GM12878 (cell line): ENCODE measurements around the gene DQX1. TPM values are rescaled to one million over a fixed set of nuclear protein-coding genes. Genes with fewer than 3 reads are reported as not detected.

Source experiments
- BCL11A ChIP-seq: IDR thresholded peaks from 2 replicates; pipeline ENCODE4 v1.6.1; 2011; ENCODE audit warnings: low read depth, low read length
- CEBPB ChIP-seq, 2 experiments: fragments of 150-350 bp in 1 of 2; IDR thresholded peaks; 2 replicates each; pipeline ENCODE4 v1.6.1; 2012 to 2014; ENCODE audit warnings: low read depth in 2 of 2, low read length in 2 of 2, borderline replicate concordance in 1 of 2, inconsistent platforms in 1 of 2
- EED ChIP-seq: sonication (generic); IDR thresholded peaks from 2 replicates; pipeline ENCODE4 v1.6.1; 2016; ENCODE audit warnings: antibody characterized with exemption, low read depth
- EP300 ChIP-seq, 2 experiments: fragments of 150-350 bp in 1 of 2; IDR thresholded peaks; 2 replicates each; pipeline ENCODE4 v1.6.1; 2011 to 2012; ENCODE audit warnings: low read depth in 2 of 2, low read length in 2 of 2, borderline replicate concordance in 1 of 2, improper control_type of control experiment in 1 of 2, inconsistent platforms in 1 of 2; ENCODE audit not compliant: control insufficient read depth in 1 of 2
- EZH2 ChIP-seq: IDR thresholded peaks from 2 replicates; pipeline ENCODE4 v1.6.1; 2012; ENCODE audit warnings: low read depth, mild to moderate bottlenecking, control low read depth, inconsistent platforms, low read length, borderline replicate concordance; ENCODE audit not compliant: control insufficient read depth
- HCFC1 ChIP-seq: fragments of 150-350 bp; IDR thresholded peaks from 2 replicates; pipeline ENCODE4 v1.6.1; 2014; ENCODE audit warnings: low read length
- HDAC2 ChIP-seq: fragments of 200-600 bp; sonication (generic); IDR thresholded peaks from 2 replicates; pipeline ENCODE4 v1.6.1; 2017
- JUNB ChIP-seq: IDR thresholded peaks from 2 replicates; pipeline ENCODE4 v1.6.1; 2016; ENCODE audit warnings: antibody characterized with exemption, mild to moderate bottlenecking
- KDM1A ChIP-seq: fragments of 200-600 bp; sonication (generic); IDR thresholded peaks from 2 replicates; pipeline ENCODE4 v1.6.1; 2016; ENCODE audit warnings: borderline replicate concordance
- NFIC ChIP-seq: IDR thresholded peaks from 2 replicates; pipeline ENCODE4 v1.6.1; 2012; ENCODE audit warnings: low read depth, mild to moderate bottlenecking, inconsistent platforms, low read length, moderate library complexity
- NR2C1 ChIP-seq: fragments of 450-650 bp; IDR thresholded peaks from 2 replicates; pipeline ENCODE4 v1.6.1; 2017; ENCODE audit warnings: antibody characterized with exemption, mild to moderate bottlenecking, moderate library complexity
- PAX5 ChIP-seq: IDR thresholded peaks from 2 replicates; pipeline ENCODE4 v1.6.1; 2011; ENCODE audit warnings: low read depth, low read length, borderline replicate concordance
- RELA ChIP-seq: fragments of 450-650 bp; IDR thresholded peaks from 2 replicates; pipeline ENCODE4 v1.8.0; 2014; ENCODE audit warnings: borderline replicate concordance; ENCODE audit not compliant: partially characterized antibody
- RFX5 ChIP-seq: IDR thresholded peaks from 2 replicates; pipeline ENCODE4 v1.6.1; 2011; ENCODE audit warnings: low read depth, low read length, improper control_type of control experiment
- RUNX3 ChIP-seq: IDR thresholded peaks from 2 replicates; pipeline ENCODE4 v1.6.1; 2012; ENCODE audit warnings: low read length, inconsistent platforms
- SIX5 ChIP-seq: IDR thresholded peaks from 2 replicates; pipeline ENCODE4 v1.6.1; 2011; ENCODE audit warnings: mild to moderate bottlenecking, low read depth, low read length, moderate library complexity; ENCODE audit not compliant: severe bottlenecking
- SMAD5 ChIP-seq: IDR thresholded peaks from 2 replicates; pipeline ENCODE4 v1.6.1; 2016; ENCODE audit warnings: antibody characterized with exemption, low read depth
- SMARCA5 ChIP-seq: fragments of 450-650 bp; IDR thresholded peaks from 2 replicates; pipeline ENCODE4 v1.6.1; 2017; ENCODE audit warnings: mild to moderate bottlenecking
- SREBF1 ChIP-seq: IDR thresholded peaks from 2 replicates; pipeline ENCODE4 v1.6.1; 2012; ENCODE audit warnings: mild to moderate bottlenecking, low read length
- STAT1 ChIP-seq: fragments of 450-650 bp; conservative IDR thresholded peaks from 2 replicates; pipeline ENCODE4 v1.6.1; 2014; ENCODE audit warnings: antibody characterized with exemption, mild to moderate bottlenecking
- STAT3 ChIP-seq: IDR thresholded peaks from 2 replicates; pipeline ENCODE4 v1.6.1; 2011; ENCODE audit warnings: low read depth, low read length, improper control_type of control experiment
- TBL1XR1 ChIP-seq: IDR thresholded peaks from 2 replicates; pipeline ENCODE4 v1.6.1; 2012; ENCODE audit warnings: low read depth, low read length, improper control_type of control experiment
- WRNIP1 ChIP-seq: IDR thresholded peaks from 2 replicates; pipeline ENCODE4 v1.6.1; 2011; ENCODE audit warnings: low read depth, low read length, improper control_type of control experiment, borderline replicate concordance
- ZZZ3 ChIP-seq: IDR thresholded peaks from 2 replicates; pipeline ENCODE4 v1.6.1; 2011; ENCODE audit warnings: low read depth; ENCODE audit not compliant: control insufficient read depth, insufficient read length
- polyA plus RNA-seq, 11 experiments: library from polyadenylated mRNA; depleted of rRNA in 4 of 11; unstranded in 6 of 11; stranded (reverse) in 5 of 11; fragments of >200 nt; fragmentation: Nextera tagmentation in 4 of 11; fragmentation: Illumina TruSeq in 1 of 11; extraction: Ambion mirVana in 4 of 11; extraction: Trizol in 1 of 11; gene quantifications; 1 replicate in 1 of 11; 2 replicates in 10 of 11; pipeline versions ENCODE4 v1.2.1 to v1.2.3, GENCODE V29; 2011 to 2016; ENCODE audit warnings: inconsistent platforms in 2 of 11, missing spikeins in 2 of 11, low read depth in 1 of 11
- total RNA-seq, 4 experiments: library from RNA; depleted of rRNA in 3 of 4; stranded (reverse); fragments of >200 nt in 3 of 4; fragmentation: Illumina TruSeq in 1 of 4; extraction: Trizol in 1 of 4; gene quantifications; 2 replicates each; pipeline versions ENCODE4 v1.2.1 to v1.2.3, GENCODE V29; 2013 to 2021
- TF ChIP-seq, protein P1 (sequence below): fragments of 450-650 bp; IDR thresholded peaks from 2 replicates; pipeline ENCODE4 v1.6.1; 2016; ENCODE audit warnings: mild to moderate bottlenecking
- TF ChIP-seq, protein P2 (sequence below): fragments of 450-650 bp; IDR thresholded peaks from 2 replicates; pipeline ENCODE4 v1.6.1; 2017; ENCODE audit warnings: mild to moderate bottlenecking, moderate library complexity
- TF ChIP-seq, protein P3 (sequence below): IDR thresholded peaks from 2 replicates; pipeline ENCODE4 v1.6.1; 2012; ENCODE audit warnings: low read depth, low read length, improper control_type of control experiment
- TF ChIP-seq, protein P4 (sequence below): IDR thresholded peaks from 2 replicates; pipeline ENCODE4 v1.6.1; 2012; ENCODE audit warnings: low read depth, low read length, improper control_type of control experiment

DQX1 gene
- total and polyA plus RNA-seq, 10 of the 15 experiments (the other 5 are each of a cell fraction or from before 2014, with no cell fraction given): 0.34 to 2.1 (median 0.86) TPM

DNA sequence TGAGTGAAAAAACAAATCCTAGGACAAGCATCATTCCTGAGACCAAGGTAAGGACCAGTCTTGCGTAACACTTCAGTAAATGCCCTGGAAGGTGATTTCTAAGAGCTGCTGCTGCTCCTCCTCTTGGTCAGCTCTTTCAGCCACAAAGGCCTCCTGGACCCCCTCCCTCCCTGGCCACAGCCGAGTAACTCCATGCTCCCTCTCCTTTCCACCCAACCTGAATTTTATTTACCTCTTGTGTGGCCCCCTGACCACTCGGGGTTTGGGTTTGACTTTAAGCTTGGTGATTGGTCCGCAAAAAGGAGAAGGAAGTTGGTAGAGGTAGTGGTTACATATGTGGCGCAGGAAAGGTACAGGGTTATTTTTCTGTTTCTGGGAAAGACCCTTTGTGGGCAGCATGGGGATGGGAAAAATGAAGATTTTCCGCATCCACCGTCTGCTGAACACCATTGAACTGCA lies 12.9 kb upstream of the DQX1 start (continued):
- TF ChIP-seq JUNB (peak; percentile 67), SIX5 (no peak), HCFC1 (no peak), BCL11A (no peak), EP300 (IDR thresholded peaks at IDR 0.05; ENCODE audit: borderline replicate concordance in 1 of 2, control insufficient read depth in 1 of 2, low read depth in 2 of 2, low read length in 2 of 2) (peak in 1 of 2 experiments; percentile 35; a peak in 1 of 4 replicates), SMAD5 (no peak), TBL1XR1 (no peak), KDM1A (no peak), NR2C1 (no peak), RUNX3 (peak; percentile 96), SMARCA5 (no peak), SREBF1 (no peak), STAT1 (no peak), PAX5 (peak; percentile 10; the same call in 1 of the 2 replicates), HDAC2 (no peak), ZZZ3 (no peak), EED (peak; percentile 86), RELA (no peak), STAT3 (no peak), RFX5 (no peak), WRNIP1 (no peak), CEBPB (IDR thresholded peaks at IDR 0.05; ENCODE audit: borderline replicate concordance in 1 of 2, low read depth in 2 of 2, low read length in 2 of 2) (0 out of 4 replicates have a peak, but pooled peaks of 1 of the 2 experiments have one; percentile 36), EZH2 (no peak), NFIC (peak; percentile 86)
- TF ChIP-seq, protein P1, sequence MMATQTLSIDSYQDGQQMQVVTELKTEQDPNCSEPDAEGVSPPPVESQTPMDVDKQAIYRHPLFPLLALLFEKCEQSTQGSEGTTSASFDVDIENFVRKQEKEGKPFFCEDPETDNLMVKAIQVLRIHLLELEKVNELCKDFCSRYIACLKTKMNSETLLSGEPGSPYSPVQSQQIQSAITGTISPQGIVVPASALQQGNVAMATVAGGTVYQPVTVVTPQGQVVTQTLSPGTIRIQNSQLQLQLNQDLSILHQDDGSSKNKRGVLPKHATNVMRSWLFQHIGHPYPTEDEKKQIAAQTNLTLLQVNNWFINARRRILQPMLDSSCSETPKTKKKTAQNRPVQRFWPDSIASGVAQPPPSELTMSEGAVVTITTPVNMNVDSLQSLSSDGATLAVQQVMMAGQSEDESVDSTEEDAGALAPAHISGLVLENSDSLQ: no peak
- TF ChIP-seq, protein P2, sequence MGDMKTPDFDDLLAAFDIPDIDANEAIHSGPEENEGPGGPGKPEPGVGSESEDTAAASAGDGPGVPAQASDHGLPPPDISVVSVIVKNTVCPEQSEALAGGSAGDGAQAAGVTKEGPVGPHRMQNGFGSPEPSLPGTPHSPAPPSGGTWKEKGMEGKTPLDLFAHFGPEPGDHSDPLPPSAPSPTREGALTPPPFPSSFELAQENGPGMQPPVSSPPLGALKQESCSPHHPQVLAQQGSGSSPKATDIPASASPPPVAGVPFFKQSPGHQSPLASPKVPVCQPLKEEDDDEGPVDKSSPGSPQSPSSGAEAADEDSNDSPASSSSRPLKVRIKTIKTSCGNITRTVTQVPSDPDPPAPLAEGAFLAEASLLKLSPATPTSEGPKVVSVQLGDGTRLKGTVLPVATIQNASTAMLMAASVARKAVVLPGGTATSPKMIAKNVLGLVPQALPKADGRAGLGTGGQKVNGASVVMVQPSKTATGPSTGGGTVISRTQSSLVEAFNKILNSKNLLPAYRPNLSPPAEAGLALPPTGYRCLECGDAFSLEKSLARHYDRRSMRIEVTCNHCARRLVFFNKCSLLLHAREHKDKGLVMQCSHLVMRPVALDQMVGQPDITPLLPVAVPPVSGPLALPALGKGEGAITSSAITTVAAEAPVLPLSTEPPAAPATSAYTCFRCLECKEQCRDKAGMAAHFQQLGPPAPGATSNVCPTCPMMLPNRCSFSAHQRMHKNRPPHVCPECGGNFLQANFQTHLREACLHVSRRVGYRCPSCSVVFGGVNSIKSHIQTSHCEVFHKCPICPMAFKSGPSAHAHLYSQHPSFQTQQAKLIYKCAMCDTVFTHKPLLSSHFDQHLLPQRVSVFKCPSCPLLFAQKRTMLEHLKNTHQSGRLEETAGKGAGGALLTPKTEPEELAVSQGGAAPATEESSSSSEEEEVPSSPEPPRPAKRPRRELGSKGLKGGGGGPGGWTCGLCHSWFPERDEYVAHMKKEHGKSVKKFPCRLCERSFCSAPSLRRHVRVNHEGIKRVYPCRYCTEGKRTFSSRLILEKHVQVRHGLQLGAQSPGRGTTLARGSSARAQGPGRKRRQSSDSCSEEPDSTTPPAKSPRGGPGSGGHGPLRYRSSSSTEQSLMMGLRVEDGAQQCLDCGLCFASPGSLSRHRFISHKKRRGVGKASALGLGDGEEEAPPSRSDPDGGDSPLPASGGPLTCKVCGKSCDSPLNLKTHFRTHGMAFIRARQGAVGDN: no peak
- TF ChIP-seq, protein P3, sequence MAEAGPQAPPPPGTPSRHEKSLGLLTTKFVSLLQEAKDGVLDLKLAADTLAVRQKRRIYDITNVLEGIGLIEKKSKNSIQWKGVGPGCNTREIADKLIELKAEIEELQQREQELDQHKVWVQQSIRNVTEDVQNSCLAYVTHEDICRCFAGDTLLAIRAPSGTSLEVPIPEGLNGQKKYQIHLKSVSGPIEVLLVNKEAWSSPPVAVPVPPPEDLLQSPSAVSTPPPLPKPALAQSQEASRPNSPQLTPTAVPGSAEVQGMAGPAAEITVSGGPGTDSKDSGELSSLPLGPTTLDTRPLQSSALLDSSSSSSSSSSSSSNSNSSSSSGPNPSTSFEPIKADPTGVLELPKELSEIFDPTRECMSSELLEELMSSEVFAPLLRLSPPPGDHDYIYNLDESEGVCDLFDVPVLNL: no peak
- TF ChIP-seq, protein P4, sequence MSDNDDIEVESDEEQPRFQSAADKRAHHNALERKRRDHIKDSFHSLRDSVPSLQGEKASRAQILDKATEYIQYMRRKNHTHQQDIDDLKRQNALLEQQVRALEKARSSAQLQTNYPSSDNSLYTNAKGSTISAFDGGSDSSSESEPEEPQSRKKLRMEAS: no peak
